IMR-90 (cell line): ENCODE data around the gene RGS16. TPM values are rescaled to one million over a fixed set of nuclear protein-coding genes. Genes with fewer than 3 reads are reported as not detected.

Experiments
- ATAC-seq: fragments of 200-7000 bp; cut with Tn5 transposase; 2 replicates; pipeline ENCODE4 v1.9.1; 2020; ENCODE audit warnings: low read depth, mild to moderate bottlenecking, moderate library complexity
- BruUV-seq: library from RNA; stranded (reverse); fragments of 400-500 nt; replicated peaks from 2 replicates; lab custom pipeline; 2021; lab: Mats Ljungman, UMichigan
- CTCF ChIA-PET: fragments of 300-600 bp; formaldehyde crosslinking; extraction: SDS; loops from one replicate; lab custom pipeline; 2021; ENCODE audit warnings: antibody characterized with exemption; lab: Yijun Ruan, JAX
- POLR2A ChIA-PET: fragments of 300-600 bp; sonication (Branson Sonifier 250); formaldehyde crosslinking; loops from one replicate; lab custom pipeline; 2022; ENCODE audit warnings: antibody characterized with exemption; ENCODE audit not compliant: unreplicated experiment; lab: Charles Lee
- DNase-seq: peaks from one replicate; pipeline ENCODE4 v3.0.0; 2013
- H2AFZ ChIP-seq: replicated peaks from 2 replicates; pipeline ENCODE3; 2013; ENCODE audit warnings: low read length, mild to moderate bottlenecking; ENCODE audit not compliant: poor library complexity
- H2AK5ac ChIP-seq: 2 replicates; pipeline ENCODE4 v1.6.1; 2013; ENCODE audit warnings: low read depth, low read length, inconsistent platforms
- H2AK9ac ChIP-seq: replicated peaks from 2 replicates; pipeline ENCODE3; 2013; ENCODE audit warnings: mild to moderate bottlenecking, low read depth, low read length, moderate library complexity; ENCODE audit not compliant: poor library complexity
- H2BK120ac ChIP-seq: 2 replicates; pipeline ENCODE4 v1.6.1; 2013; ENCODE audit warnings: low read depth, low read length, inconsistent platforms
- H2BK15ac ChIP-seq: 3 replicates; pipeline ENCODE4 v1.6.1; 2013; ENCODE audit warnings: low read depth, low read length, inconsistent platforms
- H2BK20ac ChIP-seq: 2 replicates; pipeline ENCODE4 v1.6.1; 2013; ENCODE audit warnings: low read depth, mild to moderate bottlenecking, inconsistent platforms, low read length, moderate library complexity
- H2BK5ac ChIP-seq: 2 replicates; pipeline ENCODE4 v1.6.1; 2013; ENCODE audit warnings: mild to moderate bottlenecking, low read depth, low read length, inconsistent platforms; ENCODE audit not compliant: poor library complexity, severe bottlenecking
- H3K14ac ChIP-seq: replicated peaks from 2 replicates; pipeline ENCODE4 v1.6.1; 2013; ENCODE audit warnings: low read depth, low read length, inconsistent platforms
- H3K18ac ChIP-seq: 2 replicates; pipeline ENCODE4 v1.6.1; 2013; ENCODE audit warnings: low read depth, low read length, control low read depth
- H3K23ac ChIP-seq: 2 replicates; pipeline ENCODE4 v1.6.1; 2013; ENCODE audit warnings: low read depth, low read length, inconsistent platforms
- H3K27ac ChIP-seq: 2 replicates; pipeline ENCODE4 v1.5.1; 2013; ENCODE audit warnings: mild to moderate bottlenecking, control low read depth, low read length; ENCODE audit not compliant: insufficient read depth
- H3K27me3 ChIP-seq: 2 replicates; pipeline ENCODE4 v1.6.1; 2013; ENCODE audit warnings: low read length; ENCODE audit not compliant: control insufficient read depth, insufficient read depth
- H3K36me3 ChIP-seq: 2 replicates; pipeline ENCODE4 v1.6.1; 2013; ENCODE audit warnings: low read length, mixed read lengths; ENCODE audit not compliant: control insufficient read depth, insufficient read depth
- H3K4ac ChIP-seq: 2 replicates; pipeline ENCODE4 v1.6.1; 2013; ENCODE audit warnings: low read depth, low read length, inconsistent platforms
- H3K4me1 ChIP-seq: 2 replicates; pipeline ENCODE4 v1.6.1; 2013; ENCODE audit warnings: low read length, mixed read lengths; ENCODE audit not compliant: control insufficient read depth, insufficient read depth
- H3K4me2 ChIP-seq: 2 replicates; pipeline ENCODE4 v1.6.1; 2013; ENCODE audit warnings: low read depth, mild to moderate bottlenecking, control low read depth, low read length, moderate library complexity
- H3K4me3 ChIP-seq: 2 replicates; pipeline ENCODE4 v1.5.1; 2013; ENCODE audit warnings: low read depth, mild to moderate bottlenecking, control low read depth, low read length, moderate library complexity; ENCODE audit not compliant: insufficient read depth
- H3K56ac ChIP-seq: 2 replicates; pipeline ENCODE4 v1.6.1; 2013; ENCODE audit warnings: low read length, inconsistent platforms; ENCODE audit not compliant: insufficient read depth; ENCODE audit errors: extremely low read depth
- H3K79me1 ChIP-seq, 2 experiments: 2 replicates each; pipeline ENCODE4 v1.6.1; 2013; ENCODE audit warnings: low read length in 2 of 2, inconsistent platforms in 1 of 2, low read depth in 1 of 2
- H3K9ac ChIP-seq: 2 replicates; pipeline ENCODE4 v1.6.1; 2013; ENCODE audit warnings: low read depth, low read length, control low read depth
- H3K9me1 ChIP-seq: 2 replicates; pipeline ENCODE4 v1.6.1; 2013; ENCODE audit warnings: low read length, inconsistent platforms; ENCODE audit not compliant: insufficient read depth
- H3K9me3 ChIP-seq: 2 replicates; pipeline ENCODE4 v1.6.1; 2013; ENCODE audit warnings: low read length; ENCODE audit not compliant: control insufficient read depth, insufficient read depth
- H4K20me1 ChIP-seq: 2 replicates; pipeline ENCODE4 v1.6.1; 2013; ENCODE audit warnings: low read length, inconsistent platforms; ENCODE audit not compliant: insufficient read depth
- H4K5ac ChIP-seq: 2 replicates; pipeline ENCODE4 v1.6.1; 2013; ENCODE audit warnings: mild to moderate bottlenecking, low read depth, low read length, control low read depth
- H4K8ac ChIP-seq, 2 experiments: 2 replicates each; pipeline ENCODE4 v1.6.1; 2013; ENCODE audit warnings: low read depth in 2 of 2, low read length in 2 of 2, control low read depth in 1 of 2, inconsistent platforms in 1 of 2
- H4K91ac ChIP-seq: 2 replicates; pipeline ENCODE4 v1.6.1; 2013; ENCODE audit warnings: low read depth, low read length, inconsistent platforms; ENCODE audit not compliant: insufficient read depth
- MAFK ChIP-seq: IDR thresholded peaks from 2 replicates; pipeline ENCODE4 v1.6.1; 2012; ENCODE audit warnings: low read depth, low read length, improper control_type of control experiment
- NFE2L2 ChIP-seq: fragments of 150-350 bp; IDR thresholded peaks from 2 replicates; pipeline ENCODE4 v1.6.1; 2016; ENCODE audit warnings: low read depth, mild to moderate bottlenecking, low read length
- POLR2A ChIP-seq: IDR thresholded peaks from 2 replicates; pipeline ENCODE4 v1.6.1; 2012; ENCODE audit warnings: mild to moderate bottlenecking, low read depth, low read length
- RAD21 ChIP-seq: IDR thresholded peaks from 2 replicates; pipeline ENCODE4 v1.6.1; 2012; ENCODE audit warnings: low read length, improper control_type of control experiment
- RCOR1 ChIP-seq: IDR thresholded peaks from 2 replicates; pipeline ENCODE4 v1.6.1; 2012; ENCODE audit warnings: mild to moderate bottlenecking, low read length, improper control_type of control experiment; ENCODE audit not compliant: insufficient replicate concordance
- RFX5 ChIP-seq: IDR thresholded peaks from 2 replicates; pipeline ENCODE4 v1.8.0; 2012; ENCODE audit warnings: low read depth, mild to moderate bottlenecking, low read length, moderate library complexity
- SMC3 ChIP-seq: fragments of 150-350 bp; IDR thresholded peaks from 2 replicates; pipeline ENCODE4 v1.6.1; 2016; ENCODE audit warnings: low read depth, mild to moderate bottlenecking, antibody characterized with exemption, low read length, moderate library complexity
- WGBS, 2 experiments: methylation state at CpG; one replicate each; pipeline versions ENCODE4 v1.1.5 to v1.1.7; 2013; ENCODE audit warnings: missing lambda C conversion rate in 2 of 2; ENCODE audit not compliant: insufficient read length in 1 of 2; ENCODE audit errors: extremely low coverage in 2 of 2; 5-methylcytosine and 5-hydroxymethylcytosine counted together
- dilution Hi-C: fragments of 300-500 bp; cut with HindIII; formaldehyde crosslinking; loops from one replicate; pipeline ENCODE4 v1.14.3; 2018; ENCODE audit warnings: low sequenced_read_pairs; ENCODE audit not compliant: unreplicated experiment
- in situ Hi-C: fragments of 300-500 bp; cut with MboI; formaldehyde crosslinking; loops from 3 replicates; pipeline ENCODE4 v1.14.3; 2019; ENCODE audit warnings: low sequenced_read_pairs, inconsistent platforms, mixed read lengths
- intact Hi-C: fragments of 100-400 bp; cut with micrococcal nuclease; formaldehyde crosslinking; loops from 2 replicates; pipeline ENCODE4 v1.10.0; 2022
- polyA plus RNA-seq, 3 experiments: library from polyadenylated mRNA; depleted of rRNA; stranded (reverse); fragments of >200 nt; gene quantifications; 2 replicates each; pipeline ENCODE4 v1.2.3, GENCODE V29; 2012; ENCODE audit warnings: low replicate concordance in 1 of 3
- total RNA-seq: library from RNA; depleted of rRNA; stranded (reverse); fragments of >200 nt; gene quantifications from 2 replicates; pipeline ENCODE4 v1.2.3, GENCODE V29; 2012

The RGS16 gene
- total and polyA plus RNA-seq, 2 of the 4 experiments (the other 2 are of a cell fraction) = 0.15 to 0.18 TPM

DNA sequence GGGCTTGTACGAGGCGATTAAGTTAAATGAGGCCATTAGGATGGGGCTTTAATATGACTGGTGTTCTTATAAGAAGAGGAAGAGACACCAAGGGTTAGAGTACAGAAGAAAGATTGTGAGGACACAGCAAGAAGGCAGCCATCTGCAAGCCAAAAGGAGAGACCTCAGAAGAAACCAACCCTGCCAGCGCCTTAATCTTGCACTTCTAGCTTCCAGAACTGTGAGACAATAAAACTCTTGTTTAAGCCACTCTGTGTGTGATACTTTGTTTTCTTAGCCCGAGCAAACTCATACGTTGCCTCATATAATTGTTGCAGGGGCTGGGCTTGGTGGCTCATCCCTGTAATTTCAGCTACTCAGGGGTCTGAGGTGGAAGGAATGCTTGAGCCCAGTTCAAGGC lies 33.6 kb upstream of the RGS16 start:
- Histone ChIP-seq H3K4ac (no peak overlapping the region), H3K4me2 (no peak overlapping the region), H2AK9ac (no peak overlapping the region), H2BK20ac (no peak overlapping the region), H2AFZ (no peak overlapping the region), H3K9me1 (no peaks in the 10 kb centered on the region), H3K56ac (no peak overlapping the region), H4K8ac (no peak overlapping the region), H3K23ac (no peak overlapping the region), H3K9me3 (no peaks in the 10 kb centered on the region), H4K5ac (no peak overlapping the region), H3K27ac (no peak overlapping the region), H3K27me3 (peaks cover 17% of the 10 kb centered on the region), H3K36me3 (no peaks in the 10 kb centered on the region), H4K20me1 (no peaks in the 10 kb centered on the region), H2AK5ac (no peak overlapping the region), H3K79me1 (no peaks in the 10 kb centered on the region), H3K4me3 (no peak overlapping the region), H2BK5ac (no peak overlapping the region), H2BK15ac (no peak overlapping the region), H3K4me1 (no peaks in the 10 kb centered on the region), H3K18ac (no peak overlapping the region), H3K14ac (no peak overlapping the region), H4K91ac (no peak overlapping the region), H3K9ac (no peak overlapping the region), H2BK120ac (no peak overlapping the region)
- TF ChIP-seq MAFK (no peak), SMC3 (no peak), RAD21 (no peak), RCOR1 (no peak), NFE2L2 (no peak), POLR2A (no peak), RFX5 (no peak)
- 100% methylated on average over 2 of the region's 5 CpGs; no CpG with 5 or more reads in 1 of the 2 experiments for WGBS, 2 experiments
- intact Hi-C loops = no loop called here
- dilution Hi-C loops = no loop called here
- ChIA-PET POLR2A (no interaction called here), CTCF (no interaction called here)
- in situ Hi-C loops = no loop called here
- DNase-seq = no peak
- no TSS peak for BruUV-seq
- ATAC-seq = no peak
